ENCODE results near the gene CAMSAP2.

DNA sequence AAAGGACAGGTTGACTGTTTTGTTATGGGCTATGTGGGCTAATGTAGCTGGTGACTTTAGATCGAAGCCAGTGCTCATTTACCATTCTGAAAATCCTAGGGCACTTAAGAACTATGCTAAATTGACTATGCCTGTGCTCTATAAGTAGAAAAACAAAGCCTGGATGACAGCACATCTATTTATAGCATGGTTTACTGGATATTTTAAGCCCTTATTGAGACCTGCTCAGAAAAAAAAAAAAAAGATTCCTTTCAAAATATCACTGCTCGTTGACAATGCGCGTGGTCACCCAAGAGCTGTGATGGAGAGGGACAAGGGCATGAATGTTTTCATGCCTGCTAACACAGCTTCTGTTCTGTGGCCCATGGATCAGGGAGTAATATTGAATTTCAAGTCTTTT lies 48.1 kb downstream of the CAMSAP2 start:
- TF ChIP-seq, protein P1, sequence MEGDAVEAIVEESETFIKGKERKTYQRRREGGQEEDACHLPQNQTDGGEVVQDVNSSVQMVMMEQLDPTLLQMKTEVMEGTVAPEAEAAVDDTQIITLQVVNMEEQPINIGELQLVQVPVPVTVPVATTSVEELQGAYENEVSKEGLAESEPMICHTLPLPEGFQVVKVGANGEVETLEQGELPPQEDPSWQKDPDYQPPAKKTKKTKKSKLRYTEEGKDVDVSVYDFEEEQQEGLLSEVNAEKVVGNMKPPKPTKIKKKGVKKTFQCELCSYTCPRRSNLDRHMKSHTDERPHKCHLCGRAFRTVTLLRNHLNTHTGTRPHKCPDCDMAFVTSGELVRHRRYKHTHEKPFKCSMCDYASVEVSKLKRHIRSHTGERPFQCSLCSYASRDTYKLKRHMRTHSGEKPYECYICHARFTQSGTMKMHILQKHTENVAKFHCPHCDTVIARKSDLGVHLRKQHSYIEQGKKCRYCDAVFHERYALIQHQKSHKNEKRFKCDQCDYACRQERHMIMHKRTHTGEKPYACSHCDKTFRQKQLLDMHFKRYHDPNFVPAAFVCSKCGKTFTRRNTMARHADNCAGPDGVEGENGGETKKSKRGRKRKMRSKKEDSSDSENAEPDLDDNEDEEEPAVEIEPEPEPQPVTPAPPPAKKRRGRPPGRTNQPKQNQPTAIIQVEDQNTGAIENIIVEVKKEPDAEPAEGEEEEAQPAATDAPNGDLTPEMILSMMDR (conservative IDR thresholded peaks at IDR 0.05; ENCODE audit: low read length): no peak
- TF ChIP-seq EZH2phosphoT487 (IDR thresholded peaks at IDR 0.05; ENCODE audit: borderline replicate concordance): no peak

Data from Loucy (cell line).